CD4-positive, alpha-beta T cell (primary cell): ENCODE data around the gene OSBPL1A. TPM values are rescaled to one million over a fixed set of nuclear protein-coding genes. Genes with fewer than 3 reads are reported as not detected.

ENCODE experiments used
- ATAC-seq: fragments of 200-7000 bp; cut with Tn5 transposase; one replicate; pipeline ENCODE4 v1.10.0; 2022; ENCODE audit warnings: mild to moderate bottlenecking; ENCODE audit not compliant: poor library complexity
- CTCF ChIA-PET: fragments of 350-600 bp; sonication (Branson Sonifier 250); formaldehyde crosslinking; loops from one replicate; lab custom pipeline; 2021; ENCODE audit warnings: antibody characterized with exemption, inconsistent platforms; lab: Charles Lee
- POLR2A ChIA-PET: fragments of 350-600 bp; sonication (Branson Sonifier 250); formaldehyde crosslinking; loops from one replicate; lab custom pipeline; 2021; ENCODE audit warnings: antibody characterized with exemption, inconsistent platforms; lab: Charles Lee
- DNase-seq, 14 experiments: peaks; one replicate each; pipeline ENCODE4 v3.0.0-alpha.2; 2013 to 2020; ENCODE audit warnings: mixed read lengths in 2 of 14
- H3K27ac ChIP-seq, 2 donors: one replicate each; pipeline versions ENCODE4 v1.5.1 to v1.7.0; 2013; ENCODE audit warnings: low read length in 2 of 2, low read depth in 1 of 2, mild to moderate bottlenecking in 1 of 2
- H3K27me3 ChIP-seq, 2 experiments: 1 replicate in 1 of 2; 2 replicates in 1 of 2; pipeline versions ENCODE4 v1.6.1 to v1.7.0; 2013; ENCODE audit warnings: low read length in 2 of 2, control low read depth in 1 of 2, mild to moderate bottlenecking in 1 of 2, moderate library complexity in 1 of 2; ENCODE audit not compliant: insufficient read depth in 2 of 2, control insufficient read depth in 1 of 2
- H3K36me3 ChIP-seq: one replicate; pipeline ENCODE4 v1.6.1; 2013; ENCODE audit warnings: low read length, control low read depth; ENCODE audit not compliant: insufficient read depth
- H3K4me1 ChIP-seq: one replicate; pipeline ENCODE4 v1.6.1; 2013; ENCODE audit warnings: low read length, control low read depth; ENCODE audit not compliant: insufficient read depth
- H3K4me3 ChIP-seq: one replicate; pipeline ENCODE4 v1.5.1; 2013; ENCODE audit warnings: mild to moderate bottlenecking, low read length, moderate library complexity
- H3K9me3 ChIP-seq, 2 experiments: 1 replicate in 1 of 2; 2 replicates in 1 of 2; pipeline versions ENCODE4 v1.6.1 to v1.7.0; 2013; ENCODE audit warnings: low read length in 2 of 2, mild to moderate bottlenecking in 2 of 2, control low read depth in 1 of 2, moderate library complexity in 1 of 2; ENCODE audit not compliant: control insufficient read depth in 1 of 2, insufficient read depth in 1 of 2
- H3K27ac Mint-ChIP-seq: one replicate; pipeline ENCODE4 v1.8.0; 2020; ENCODE audit warnings: mixed read lengths
- H3K27me3 Mint-ChIP-seq: one replicate; pipeline ENCODE4 v1.8.0; 2021; ENCODE audit warnings: mixed read lengths
- H3K36me3 Mint-ChIP-seq: one replicate; pipeline ENCODE4 v1.8.0; 2021; ENCODE audit warnings: low read depth, mixed read lengths
- H3K4me1 Mint-ChIP-seq: one replicate; pipeline ENCODE4 v1.8.0; 2021; ENCODE audit warnings: low read depth, mixed read lengths
- H3K4me3 Mint-ChIP-seq: one replicate; pipeline ENCODE4 v1.8.0; 2020; ENCODE audit warnings: mild to moderate bottlenecking, mixed read lengths
- H3K9me3 Mint-ChIP-seq: one replicate; pipeline ENCODE4 v1.8.0; 2020; ENCODE audit warnings: mixed read lengths
- CTCF ChIP-seq: fragments of 200-600 bp; IDR thresholded peaks from one replicate; pipeline ENCODE4 v1.8.0; 2022; ENCODE audit warnings: antibody characterized with exemption, mild to moderate bottlenecking
- intact Hi-C, 2 experiments: fragments of 100-400 bp; cut with DNase I in 1 of 2; cut with micrococcal nuclease in 1 of 2; formaldehyde crosslinking; loops; one replicate each; pipeline versions ENCODE4 v1.15.1 to v1.9.0; 2023 to 2025; cut with DNase I, micrococcal nuclease
- total RNA-seq, 174 experiments: library from RNA in 2 of 174; stranded (reverse) in 2 of 174; gene quantifications; one replicate each; pipeline ENCODE4 v1.2.3 and lab custom pipeline; 2021 to 2026

Gene OSBPL1A
- total RNA-seq, 2 experiments from 2014 or later: 2.7 TPM

- intact Hi-C loops: no loop called here
- no peak overlapping the region for H3K27ac ChIP-seq
- Mint-ChIP-seq H3K4me1 (no peaks in the 10 kb centered on the region), H3K27me3 (no peaks in the 10 kb centered on the region), H3K4me3 (no peak overlapping the region), H3K9me3 (no peaks in the 10 kb centered on the region), H3K36me3 (no peaks in the 10 kb centered on the region), H3K27ac (no peak overlapping the region)
- ATAC-seq (no peak), DNase-seq (no peak)
- no peaks in the 10 kb centered on the region for H3K4me1 ChIP-seq
- no peaks in the 10 kb centered on the region for H3K27me3 ChIP-seq
- ChIA-PET POLR2A (no interaction called here), CTCF (no interaction called here)
- no peaks in the 10 kb centered on the region for H3K9me3 ChIP-seq
- H3K36me3 ChIP-seq: no peaks in the 10 kb centered on the region
- TF ChIP-seq CTCF: no peak
- H3K4me3 ChIP-seq: no peak overlapping the region
Measured at GRCh38 chr18:24326211-24326610, 71.4 kb downstream of the OSBPL1A start.

GRCh38 chr18:24322584-24323136, 75.0 kb downstream of the OSBPL1A start:
- no peaks in the 10 kb centered on the region for H3K27me3 Mint-ChIP-seq
- TF ChIP-seq CTCF: no peak
- no peaks in the 10 kb centered on the region for H3K9me3 ChIP-seq
- POLR2A ChIA-PET: no interaction called here
- DNase-seq (no peak), ATAC-seq (no peak)
- intact Hi-C loops: no loop called here
- H3K36me3 Mint-ChIP-seq: no peaks in the 10 kb centered on the region
- no peak overlapping the region for H3K27ac ChIP-seq
- H3K27me3 ChIP-seq: no peaks in the 10 kb centered on the region
- no peaks in the 10 kb centered on the region for H3K9me3 Mint-ChIP-seq
- no peaks in the 10 kb centered on the region for H3K4me1 Mint-ChIP-seq
- H3K4me3 ChIP-seq: no peak overlapping the region
- no peaks in the 10 kb centered on the region for H3K36me3 ChIP-seq
- H3K4me1 ChIP-seq: no peaks in the 10 kb centered on the region
- no peak overlapping the region for H3K27ac Mint-ChIP-seq
- CTCF ChIA-PET: no interaction called here
- no peak overlapping the region for H3K4me3 Mint-ChIP-seq

GRCh38 chr18:24321071-24321470, 76.6 kb downstream of the OSBPL1A start:
- no peak for DNase-seq

More at GRCh38 chr18:24321071-24321470, 76.6 kb downstream of the OSBPL1A start:
- Mint-ChIP-seq H3K27me3 (no peaks in the 10 kb centered on the region), H3K36me3 (no peaks in the 10 kb centered on the region), H3K4me3 (no peak overlapping the region), H3K4me1 (no peaks in the 10 kb centered on the region), H3K27ac (no peak overlapping the region), H3K9me3 (no peaks in the 10 kb centered on the region)
- intact Hi-C loops: no loop called here
- no peak overlapping the region for H3K27ac ChIP-seq
- CTCF ChIA-PET: no interaction called here
- no peak for TF ChIP-seq CTCF
- POLR2A ChIA-PET: no interaction called here
- no peaks in the 10 kb centered on the region for H3K4me1 ChIP-seq
- no peak overlapping the region for H3K4me3 ChIP-seq
- H3K9me3 ChIP-seq: no peaks in the 10 kb centered on the region
- no peaks in the 10 kb centered on the region for H3K27me3 ChIP-seq
- no peaks in the 10 kb centered on the region for H3K36me3 ChIP-seq
- no peak for ATAC-seq
